ENCODE results near the gene DYSF.

DYSF gene

DNA sequence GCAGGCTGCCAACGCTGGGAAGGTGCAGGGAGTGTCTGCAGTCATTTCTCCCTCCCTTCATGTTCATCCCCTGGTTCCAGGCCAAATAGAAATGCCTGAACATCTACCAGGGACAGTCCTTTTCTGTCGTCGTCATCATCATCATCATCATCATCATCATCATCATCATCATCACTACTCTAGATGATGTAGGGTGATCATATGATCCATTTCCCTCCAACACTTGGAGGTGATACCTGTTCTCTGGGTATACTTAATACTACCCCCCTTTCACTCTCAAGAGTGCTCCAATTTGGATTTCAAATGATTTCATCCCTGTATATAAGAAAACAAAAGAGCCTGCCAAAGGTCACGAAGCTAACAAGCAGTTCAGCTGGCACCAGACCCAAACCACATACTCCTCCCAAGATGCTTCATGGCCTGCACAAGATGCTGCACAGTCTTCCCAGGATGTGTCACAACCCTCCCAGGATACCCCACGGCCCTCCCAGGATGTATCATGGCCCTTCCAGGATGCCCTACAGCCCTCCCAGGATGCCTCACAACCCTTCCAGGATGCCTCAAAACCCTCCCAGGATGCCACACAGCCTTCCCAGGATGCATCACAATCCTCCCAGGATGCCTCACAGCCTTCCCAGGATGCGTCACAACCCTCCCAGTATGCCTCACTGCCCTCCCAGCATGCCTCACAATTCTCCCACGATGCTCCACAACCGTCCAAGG lies 257.9 kb downstream of the DYSF start:
- WGBS (ENCODE audit: insufficient coverage): 95% methylated on average over 6 of the region's 8 CpGs
- Histone ChIP-seq H3K27me3 (replicated peaks in 2 of 5; ENCODE audit: control insufficient read depth in 4 of 5, insufficient read depth in 5 of 5, low read length in 4 of 5) (peaks cover 0 to 3% (median 3%) of the 10 kb centered on the region in 5 experiments), H3K36me3 (ENCODE audit: control insufficient read depth in 4 of 4, insufficient read depth in 4 of 4, low read length in 3 of 4) (no peaks in the 10 kb centered on the region), H3K9me3 (ENCODE audit: control extremely low read depth in 1 of 5, control insufficient read depth in 4 of 5, insufficient read depth in 2 of 5, low read depth in 1 of 5, low read length in 4 of 5) (no peaks in the 10 kb centered on the region), H3K4me3 (ENCODE audit: control insufficient read depth in 1 of 7, extremely low read depth in 1 of 7, insufficient read depth in 4 of 7, low read depth in 2 of 7, low read length in 6 of 7) (no peak overlapping the region), H3K27ac (ENCODE audit: insufficient read depth in 1 of 2, low read depth in 1 of 2, low read length in 2 of 2, poor library complexity in 1 of 2, severe bottlenecking in 2 of 2) (no peak overlapping the region), H3K4me1 (ENCODE audit: control extremely low read depth in 1 of 4, control insufficient read depth in 4 of 4, insufficient read depth in 4 of 4, low read length in 3 of 4) (no peaks in the 10 kb centered on the region)
- no peak for DNase-seq
- ChIA-PET POLR2A (no interaction called here), CTCF (no interaction called here)

DNA sequence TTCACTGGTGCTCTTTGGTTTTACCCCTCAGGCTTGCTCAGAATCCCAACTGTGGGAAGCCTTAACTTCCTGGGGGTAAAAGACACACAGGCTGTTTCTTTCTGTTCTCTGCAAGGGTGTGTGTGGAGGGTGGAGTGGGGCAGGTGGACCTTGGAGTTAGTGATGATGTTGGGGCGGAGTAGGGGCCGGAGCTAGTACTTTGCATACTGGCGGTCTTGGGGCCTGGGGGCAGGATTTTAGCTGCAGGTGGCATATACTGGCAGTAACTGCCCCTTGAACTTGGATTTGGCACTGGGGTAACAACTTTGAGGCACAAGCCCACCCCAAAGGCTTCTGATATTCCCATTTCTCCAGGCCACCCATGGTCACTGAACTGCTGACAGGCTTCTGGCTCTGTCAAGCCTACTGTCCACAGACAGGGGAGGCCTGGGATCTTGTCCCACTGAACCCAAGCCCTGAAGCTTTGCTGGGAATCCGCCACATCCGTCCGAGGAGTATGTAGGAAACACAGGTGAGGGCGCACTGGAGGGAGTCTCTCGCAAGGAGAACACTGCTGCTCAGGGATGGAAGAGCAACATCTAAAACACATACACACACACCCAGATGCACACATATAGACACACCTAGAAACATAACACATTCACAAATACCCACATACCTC lies 258.9 kb downstream of the DYSF start:
- Histone ChIP-seq H3K27ac (ENCODE audit: insufficient read depth in 1 of 2, low read depth in 1 of 2, low read length in 2 of 2, poor library complexity in 1 of 2, severe bottlenecking in 2 of 2) (no peak overlapping the region), H3K4me1 (ENCODE audit: control extremely low read depth in 1 of 4, control insufficient read depth in 4 of 4, insufficient read depth in 4 of 4, low read length in 3 of 4) (no peaks in the 10 kb centered on the region), H3K27me3 (replicated peaks in 2 of 5; ENCODE audit: control insufficient read depth in 4 of 5, insufficient read depth in 5 of 5, low read length in 4 of 5) (peaks cover 0 to 3% (median 3%) of the 10 kb centered on the region in 5 experiments), H3K9me3 (ENCODE audit: control extremely low read depth in 1 of 5, control insufficient read depth in 4 of 5, insufficient read depth in 2 of 5, low read depth in 1 of 5, low read length in 4 of 5) (no peaks in the 10 kb centered on the region), H3K36me3 (ENCODE audit: control insufficient read depth in 4 of 4, insufficient read depth in 4 of 4, low read length in 3 of 4) (no peaks in the 10 kb centered on the region), H3K4me3 (ENCODE audit: control insufficient read depth in 1 of 7, extremely low read depth in 1 of 7, insufficient read depth in 4 of 7, low read depth in 2 of 7, low read length in 6 of 7) (no peak overlapping the region)
- 100% methylated on average over 4 of the region's 8 CpGs for WGBS (ENCODE audit: insufficient coverage)
- no peak for DNase-seq
- ChIA-PET CTCF (no interaction called here), POLR2A (no interaction called here)

DNA sequence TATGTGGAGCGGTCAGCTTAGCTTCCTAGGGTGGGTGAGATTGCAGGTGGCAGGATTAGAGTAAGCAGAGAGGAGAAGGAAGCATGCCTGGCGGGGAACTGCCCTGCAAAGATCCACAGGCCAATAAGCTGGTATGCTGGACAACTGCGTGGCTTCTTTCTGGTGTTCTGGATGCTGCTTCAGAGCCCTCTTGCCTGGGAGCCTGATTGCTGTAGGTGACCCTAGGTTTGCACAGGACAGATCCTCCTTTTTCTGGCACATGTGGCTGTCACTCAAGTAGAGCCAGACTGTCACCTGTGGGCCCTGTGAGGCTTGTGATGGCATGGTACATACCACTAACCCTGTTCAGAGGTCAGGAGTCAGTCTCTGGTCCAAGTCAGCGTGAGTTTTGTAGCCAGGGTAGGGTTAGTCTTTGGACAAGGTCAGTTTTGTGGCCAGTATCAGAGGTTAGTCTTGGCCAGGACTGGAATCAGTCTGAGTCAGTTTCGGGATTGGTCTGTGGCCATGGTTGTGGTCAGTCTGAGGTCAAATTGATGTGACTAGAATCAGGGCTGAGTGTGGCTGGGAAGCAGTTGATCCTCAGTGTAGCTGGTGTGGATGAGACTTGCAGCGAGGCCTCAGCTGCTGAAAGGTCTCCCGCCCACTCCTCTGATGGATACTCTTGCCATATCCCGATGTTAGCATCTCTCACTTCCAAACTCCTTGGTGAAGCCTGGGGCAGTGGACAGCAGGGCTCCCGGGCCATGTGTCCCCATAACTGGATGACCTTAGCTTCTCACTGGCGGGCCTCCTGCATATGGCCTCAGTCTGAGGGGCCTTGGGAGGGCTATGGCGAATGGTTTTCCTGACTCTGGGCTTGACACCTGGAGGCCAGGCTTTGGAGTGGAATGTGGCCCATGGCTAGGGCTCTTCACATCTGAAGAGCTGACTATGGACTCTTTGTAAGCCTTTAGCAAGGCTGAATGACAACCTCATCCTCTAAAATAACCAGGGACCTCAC lies 260.5 kb downstream of the DYSF start:
- H3K4me3 ChIP-seq (ENCODE audit: control insufficient read depth in 1 of 7, extremely low read depth in 1 of 7, insufficient read depth in 4 of 7, low read depth in 2 of 7, low read length in 6 of 7): no peak overlapping the region
- DNase-seq: no peak
- CTCF ChIA-PET: no interaction called here
- H3K4me1 ChIP-seq (ENCODE audit: control extremely low read depth in 1 of 4, control insufficient read depth in 4 of 4, insufficient read depth in 4 of 4, low read length in 3 of 4): no peaks in the 10 kb centered on the region
- POLR2A ChIA-PET: no interaction called here
- no peaks in the 10 kb centered on the region for H3K9me3 ChIP-seq (ENCODE audit: control extremely low read depth in 1 of 5, control insufficient read depth in 4 of 5, insufficient read depth in 2 of 5, low read depth in 1 of 5, low read length in 4 of 5)
- no peaks in the 10 kb centered on the region for H3K36me3 ChIP-seq (ENCODE audit: control insufficient read depth in 4 of 4, insufficient read depth in 4 of 4, low read length in 3 of 4)
- H3K27me3 ChIP-seq (replicated peaks in 2 of 5; ENCODE audit: control insufficient read depth in 4 of 5, insufficient read depth in 5 of 5, low read length in 4 of 5): peaks cover 0 to 3% (median 3%) of the 10 kb centered on the region in 5 experiments
- 96% methylated on average over 9 of the region's 11 CpGs for WGBS (ENCODE audit: insufficient coverage)
- no peak overlapping the region for H3K27ac ChIP-seq (ENCODE audit: insufficient read depth in 1 of 2, low read depth in 1 of 2, low read length in 2 of 2, poor library complexity in 1 of 2, severe bottlenecking in 2 of 2)

DNA sequence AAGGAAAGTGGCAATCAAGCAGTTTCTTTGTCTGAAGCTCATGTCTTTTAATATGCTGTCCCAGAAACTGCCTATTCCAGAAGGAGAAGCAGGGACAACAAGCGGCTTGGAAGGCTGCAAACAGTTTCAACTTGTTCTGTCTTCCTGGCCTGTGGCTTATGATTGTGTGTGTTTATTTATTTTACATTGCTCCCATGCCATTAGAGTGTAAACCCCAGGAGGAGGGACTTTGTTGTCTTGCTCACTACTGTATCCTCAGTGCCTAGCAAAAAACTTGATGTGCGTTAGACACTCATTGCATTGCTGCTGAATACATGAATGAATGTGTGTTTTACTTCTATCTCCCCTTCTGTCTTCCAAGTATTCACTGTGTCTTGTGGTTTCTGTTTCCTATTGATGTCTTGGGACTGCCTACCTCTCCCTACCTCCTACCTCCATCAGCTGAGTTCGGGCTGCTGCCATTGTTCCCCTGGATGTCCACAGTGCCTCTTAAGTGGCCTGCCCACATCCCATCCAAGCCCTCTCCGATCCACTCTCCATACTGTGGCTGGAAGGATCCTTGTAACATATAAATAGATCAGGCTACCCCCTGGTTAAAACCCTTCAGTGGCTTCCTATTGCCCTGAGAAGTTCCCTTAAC lies 261.4 kb downstream of the DYSF start:
- Histone ChIP-seq H3K36me3 (ENCODE audit: control insufficient read depth in 4 of 4, insufficient read depth in 4 of 4, low read length in 3 of 4) (no peaks in the 10 kb centered on the region), H3K27ac (ENCODE audit: insufficient read depth in 1 of 2, low read depth in 1 of 2, low read length in 2 of 2, poor library complexity in 1 of 2, severe bottlenecking in 2 of 2) (no peak overlapping the region), H3K9me3 (ENCODE audit: control extremely low read depth in 1 of 5, control insufficient read depth in 4 of 5, insufficient read depth in 2 of 5, low read depth in 1 of 5, low read length in 4 of 5) (no peaks in the 10 kb centered on the region), H3K4me1 (ENCODE audit: control extremely low read depth in 1 of 4, control insufficient read depth in 4 of 4, insufficient read depth in 4 of 4, low read length in 3 of 4) (no peaks in the 10 kb centered on the region), H3K27me3 (replicated peaks in 2 of 5; ENCODE audit: control insufficient read depth in 4 of 5, insufficient read depth in 5 of 5, low read length in 4 of 5) (peaks cover 0 to 3% (median 3%) of the 10 kb centered on the region in 5 experiments), H3K4me3 (ENCODE audit: control insufficient read depth in 1 of 7, extremely low read depth in 1 of 7, insufficient read depth in 4 of 7, low read depth in 2 of 7, low read length in 6 of 7) (no peak overlapping the region)
- no peak for DNase-seq
- WGBS (ENCODE audit: insufficient coverage): 75% methylated on average over 3 of the region's 4 CpGs
- ChIA-PET CTCF (no interaction called here), POLR2A (no interaction called here)

DNA sequence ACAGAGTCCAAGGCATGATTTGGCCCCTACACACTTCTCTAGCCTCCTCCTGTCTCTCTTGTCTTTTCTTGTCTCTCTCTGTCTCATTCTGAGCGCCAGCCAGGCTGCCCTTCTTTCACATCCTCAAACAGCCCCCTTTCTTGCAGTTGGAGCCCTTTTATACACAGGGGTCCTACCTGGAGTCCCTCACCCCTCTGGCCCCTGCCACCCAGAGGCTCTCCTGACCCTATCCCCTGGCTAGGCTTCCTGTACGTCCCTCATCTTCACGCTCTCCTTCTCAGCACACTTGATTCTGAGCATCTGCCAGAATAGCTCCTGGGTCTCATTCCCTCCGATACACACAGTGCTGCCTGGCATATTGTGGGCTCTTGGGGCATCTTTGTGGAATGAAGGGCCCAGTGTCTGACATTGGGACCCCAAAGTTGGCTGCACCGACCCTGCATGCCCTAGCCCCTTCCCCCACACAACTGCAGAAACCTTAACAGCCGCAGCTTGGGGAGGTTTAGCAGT lies 261.9 kb downstream of the DYSF start:
- Histone ChIP-seq H3K9me3 (ENCODE audit: control extremely low read depth in 1 of 5, control insufficient read depth in 4 of 5, insufficient read depth in 2 of 5, low read depth in 1 of 5, low read length in 4 of 5) (peaks cover 0 to 2% (median 0%) of the 10 kb centered on the region in 5 experiments), H3K4me1 (ENCODE audit: control extremely low read depth in 1 of 4, control insufficient read depth in 4 of 4, insufficient read depth in 4 of 4, low read length in 3 of 4) (no peaks in the 10 kb centered on the region), H3K27ac (ENCODE audit: insufficient read depth in 1 of 2, low read depth in 1 of 2, low read length in 2 of 2, poor library complexity in 1 of 2, severe bottlenecking in 2 of 2) (no peak overlapping the region), H3K27me3 (replicated peaks in 2 of 5; ENCODE audit: control insufficient read depth in 4 of 5, insufficient read depth in 5 of 5, low read length in 4 of 5) (peaks cover 0 to 3% (median 3%) of the 10 kb centered on the region in 5 experiments), H3K36me3 (ENCODE audit: control insufficient read depth in 4 of 4, insufficient read depth in 4 of 4, low read length in 3 of 4) (no peaks in the 10 kb centered on the region), H3K4me3 (ENCODE audit: control insufficient read depth in 1 of 7, extremely low read depth in 1 of 7, insufficient read depth in 4 of 7, low read depth in 2 of 7, low read length in 6 of 7) (no peak overlapping the region)
- POLR2A ChIA-PET: no interaction called here
- no peak for DNase-seq
- CTCF ChIA-PET: no interaction called here
- WGBS (ENCODE audit: insufficient coverage): 91% methylated on average over 5 of the region's 6 CpGs

DNA sequence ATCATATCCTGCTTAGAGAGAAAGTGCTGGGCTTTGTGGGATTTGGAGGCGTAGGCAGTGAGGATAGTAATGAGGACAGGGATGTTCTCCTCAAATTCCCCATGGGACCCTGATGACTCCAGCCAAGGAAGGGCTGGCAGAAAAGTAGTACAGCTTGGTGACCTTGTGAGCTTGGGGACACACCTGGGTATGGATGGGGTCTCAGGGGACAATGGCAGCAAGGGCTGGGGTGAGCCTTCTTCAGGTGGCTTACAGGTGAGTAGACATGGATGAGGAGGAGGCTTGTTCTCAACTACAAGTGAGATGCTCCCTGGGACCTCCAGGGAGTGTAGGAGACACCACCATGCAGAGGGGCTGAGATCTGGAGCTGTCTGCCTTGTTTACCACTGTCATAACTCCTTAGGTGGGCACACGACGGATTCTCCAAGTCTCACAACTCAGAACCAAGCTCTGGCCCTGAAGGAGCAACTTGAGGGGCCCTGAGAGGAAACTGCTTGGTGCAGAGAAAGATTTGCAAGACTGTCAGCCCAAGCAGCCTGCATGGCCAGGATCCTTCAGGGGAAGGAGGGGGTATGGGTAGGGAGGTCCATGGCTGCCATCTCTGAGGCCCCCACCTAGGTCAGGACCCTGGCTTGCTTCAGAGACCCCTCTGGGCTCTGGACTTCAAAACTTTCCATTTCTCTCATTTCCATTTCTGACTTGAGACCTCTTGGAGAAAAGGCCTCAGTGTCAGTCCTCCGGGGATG lies 262.8 kb downstream of the DYSF start:
- Histone ChIP-seq H3K27me3 (replicated peaks in 2 of 5; ENCODE audit: control insufficient read depth in 4 of 5, insufficient read depth in 5 of 5, low read length in 4 of 5) (peaks cover 0 to 3% (median 3%) of the 10 kb centered on the region in 5 experiments), H3K4me1 (ENCODE audit: control extremely low read depth in 1 of 4, control insufficient read depth in 4 of 4, insufficient read depth in 4 of 4, low read length in 3 of 4) (no peaks in the 10 kb centered on the region), H3K36me3 (ENCODE audit: control insufficient read depth in 4 of 4, insufficient read depth in 4 of 4, low read length in 3 of 4) (no peaks in the 10 kb centered on the region), H3K4me3 (ENCODE audit: control insufficient read depth in 1 of 7, extremely low read depth in 1 of 7, insufficient read depth in 4 of 7, low read depth in 2 of 7, low read length in 6 of 7) (no peak overlapping the region), H3K9me3 (ENCODE audit: control extremely low read depth in 1 of 5, control insufficient read depth in 4 of 5, insufficient read depth in 2 of 5, low read depth in 1 of 5, low read length in 4 of 5) (peaks cover 0 to 2% (median 0%) of the 10 kb centered on the region in 5 experiments), H3K27ac (ENCODE audit: insufficient read depth in 1 of 2, low read depth in 1 of 2, low read length in 2 of 2, poor library complexity in 1 of 2, severe bottlenecking in 2 of 2) (no peak overlapping the region)
- no peak for DNase-seq
- CTCF ChIA-PET: no interaction called here
- WGBS (ENCODE audit: insufficient coverage): 97% methylated on average over 4 of the region's 4 CpGs
- POLR2A ChIA-PET: interaction anchor here (0.6 kb wide), 1 partner anchor 25 kb away, joined by 3 read pairs; no protein-coding TSS in a partner anchor

Data from common myeloid progenitor, CD34-positive (primary cell).